Endodermal cell (in vitro differentiated cells): ENCODE data around the gene TPSAB1. TPM values are rescaled to one million over a fixed set of nuclear protein-coding genes. Genes with fewer than 3 reads are reported as not detected.
"Not testable (repeated sequence)": the region's sequence is repeated elsewhere in the genome, so short reads cannot be mapped to it uniquely, and the experiment has no call there.

Experiments
- DNase-seq: peaks from one replicate; pipeline ENCODE4 v3.0.0-alpha.2; 2017
- H3K27ac ChIP-seq: 2 replicates; pipeline ENCODE4 v1.5.1; 2013; ENCODE audit warnings: mild to moderate bottlenecking, low read depth, low read length, moderate library complexity
- H3K27me3 ChIP-seq: 2 replicates; pipeline ENCODE4 v1.6.1; 2013; ENCODE audit warnings: mild to moderate bottlenecking, low read length, moderate library complexity; ENCODE audit not compliant: insufficient read depth, control insufficient read depth, poor library complexity, severe bottlenecking
- H3K36me3 ChIP-seq: 2 replicates; pipeline ENCODE4 v1.7.0; 2013; ENCODE audit warnings: mild to moderate bottlenecking, low read length, moderate library complexity; ENCODE audit not compliant: control insufficient read depth, insufficient read depth
- H3K4me1 ChIP-seq: one replicate; pipeline ENCODE4 v1.7.0; 2013; ENCODE audit warnings: low read length; ENCODE audit not compliant: control insufficient read depth, insufficient read depth
- H3K4me3 ChIP-seq: 2 replicates; pipeline ENCODE4 v1.5.1; 2013; ENCODE audit warnings: mild to moderate bottlenecking, low read length, moderate library complexity
- H3K9ac ChIP-seq: 2 replicates; pipeline ENCODE4 v1.6.1; 2013; ENCODE audit warnings: mild to moderate bottlenecking, low read length, moderate library complexity; ENCODE audit not compliant: poor library complexity, severe bottlenecking; ENCODE audit errors: extremely low read depth
- H3K9me3 ChIP-seq: 2 replicates; pipeline ENCODE4 v1.6.1; 2013; ENCODE audit warnings: mild to moderate bottlenecking, low read length, moderate library complexity; ENCODE audit not compliant: control insufficient read depth
- H3K27ac Mint-ChIP-seq: 2 replicates; pipeline ENCODE4 v1.8.0; 2020; ENCODE audit warnings: mixed read lengths
- H3K27me3 Mint-ChIP-seq: 2 replicates; pipeline ENCODE4 v1.8.0; 2021; ENCODE audit warnings: mild to moderate bottlenecking, mixed read lengths; ENCODE audit not compliant: insufficient read depth
- H3K36me3 Mint-ChIP-seq: 2 replicates; pipeline ENCODE4 v1.8.0; 2020; ENCODE audit warnings: low read depth, mixed read lengths
- H3K4me1 Mint-ChIP-seq: 2 replicates; pipeline ENCODE4 v1.8.0; 2020; ENCODE audit warnings: mixed read lengths
- H3K4me3 Mint-ChIP-seq: 2 replicates; pipeline ENCODE4 v1.8.0; 2020; ENCODE audit warnings: mild to moderate bottlenecking, moderate library complexity, mixed read lengths
- H3K9me3 Mint-ChIP-seq: 2 replicates; pipeline ENCODE4 v1.8.0; 2020; ENCODE audit warnings: mild to moderate bottlenecking, mixed read lengths
- WGBS, 2 experiments: methylation state at CpG; one replicate each; pipeline versions ENCODE4 v1.1.5 to v1.1.7; 2013; ENCODE audit warnings: missing lambda C conversion rate in 2 of 2, mixed read lengths in 1 of 2; ENCODE audit not compliant: insufficient coverage in 1 of 2, insufficient read length in 1 of 2; 5-methylcytosine and 5-hydroxymethylcytosine counted together
- total RNA-seq, 2 donors: library from RNA; stranded (reverse); fragmentation: NEBNext Ultra II Directional in 1 of 2; extraction: Animal tissue kit (Norgen Biotek cat#: 25700) in 1 of 2; gene quantifications; 2 replicates in 1 of 2; 3 replicates in 1 of 2; pipeline ENCODE4 v1.2.1, GENCODE V29; 2021
- TF ChIP-seq, protein P1 (sequence below): fragments of 200-600 bp; sonication (generic); conservative IDR thresholded peaks from 2 replicates; pipeline ENCODE4 v1.5.0; 2021; ENCODE audit warnings: antibody characterized with exemption, mild to moderate bottlenecking

The TPSAB1 gene
- total RNA-seq, 2 donors from 2014 or later: not detected

DNA sequence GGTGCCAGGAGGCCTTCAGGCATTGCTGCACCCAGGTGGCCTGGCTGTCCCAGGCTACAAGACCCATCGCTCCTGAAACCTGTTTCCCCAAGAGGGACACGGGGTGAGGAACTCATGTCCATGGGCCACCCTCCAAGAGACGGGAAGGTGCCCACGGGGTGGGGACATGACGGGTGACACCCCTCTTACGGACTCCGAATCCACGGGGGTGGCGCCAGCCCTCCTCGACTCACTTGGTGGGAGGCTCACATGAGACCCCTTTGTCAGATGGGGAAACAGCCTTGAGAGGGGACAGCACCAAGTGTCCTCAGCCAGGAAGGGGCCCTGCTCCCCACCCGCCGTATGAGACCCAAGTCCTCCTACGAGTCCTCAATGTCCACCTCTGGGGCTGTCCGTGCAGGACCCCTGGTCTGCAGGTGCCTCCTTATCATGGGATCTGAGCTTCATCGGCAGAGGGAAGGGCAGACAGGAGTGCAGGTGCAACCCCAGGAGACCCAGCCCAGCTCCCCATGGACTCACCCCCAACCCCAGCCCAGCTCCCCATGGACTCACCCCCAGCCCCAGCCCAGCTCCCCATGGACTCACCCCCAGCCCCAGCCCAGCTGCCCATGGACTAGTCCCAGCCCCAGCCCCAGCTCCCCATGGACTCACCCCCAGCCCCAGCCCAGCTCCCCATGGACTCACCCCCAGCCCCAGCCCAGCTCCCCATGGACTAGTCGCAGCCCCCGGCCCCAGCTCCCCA is 9.9 kb upstream of the TPSAB1 start:
- not testable (repeated sequence) for H3K27ac Mint-ChIP-seq, H3K36me3 Mint-ChIP-seq, H3K27me3 ChIP-seq, H3K4me1 ChIP-seq, H3K9me3 ChIP-seq, H3K27ac ChIP-seq, H3K9me3 Mint-ChIP-seq, DNase-seq, H3K4me3 ChIP-seq, H3K9ac ChIP-seq, H3K36me3 ChIP-seq, H3K4me3 Mint-ChIP-seq, H3K4me1 Mint-ChIP-seq
- WGBS, 2 experiments: 88 to 90% methylated on average over 8 to 17 of the region's 17 CpGs
- H3K27me3 Mint-ChIP-seq: peaks cover 11% of the 10 kb centered on the region

DNA sequence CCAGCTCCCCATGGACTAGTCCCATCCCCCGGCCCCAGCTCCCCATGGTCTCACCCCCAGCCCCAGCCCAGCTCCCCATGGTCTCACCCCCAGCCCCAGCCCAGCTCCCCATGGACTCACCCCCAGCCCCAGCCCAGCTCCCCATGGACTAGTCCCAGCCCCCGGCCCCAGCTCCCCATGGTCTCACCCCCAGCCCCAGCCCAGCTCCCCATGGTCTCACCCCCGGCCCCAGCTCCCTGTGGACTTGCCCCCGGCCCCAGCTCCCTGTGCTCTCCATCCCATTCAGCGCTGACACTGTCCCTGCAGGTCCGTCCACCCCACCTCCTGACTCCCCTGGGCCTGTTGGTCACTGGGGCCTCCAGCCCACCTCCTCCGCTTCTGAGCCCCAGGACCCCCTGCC is 9.2 kb upstream of the TPSAB1 start:
- H3K36me3 Mint-ChIP-seq: not testable (repeated sequence)
- 96% methylated on average over 4 of the region's 7 CpGs; no CpG with 5 or more reads in 1 of the 2 experiments for WGBS, 2 experiments

DNA sequence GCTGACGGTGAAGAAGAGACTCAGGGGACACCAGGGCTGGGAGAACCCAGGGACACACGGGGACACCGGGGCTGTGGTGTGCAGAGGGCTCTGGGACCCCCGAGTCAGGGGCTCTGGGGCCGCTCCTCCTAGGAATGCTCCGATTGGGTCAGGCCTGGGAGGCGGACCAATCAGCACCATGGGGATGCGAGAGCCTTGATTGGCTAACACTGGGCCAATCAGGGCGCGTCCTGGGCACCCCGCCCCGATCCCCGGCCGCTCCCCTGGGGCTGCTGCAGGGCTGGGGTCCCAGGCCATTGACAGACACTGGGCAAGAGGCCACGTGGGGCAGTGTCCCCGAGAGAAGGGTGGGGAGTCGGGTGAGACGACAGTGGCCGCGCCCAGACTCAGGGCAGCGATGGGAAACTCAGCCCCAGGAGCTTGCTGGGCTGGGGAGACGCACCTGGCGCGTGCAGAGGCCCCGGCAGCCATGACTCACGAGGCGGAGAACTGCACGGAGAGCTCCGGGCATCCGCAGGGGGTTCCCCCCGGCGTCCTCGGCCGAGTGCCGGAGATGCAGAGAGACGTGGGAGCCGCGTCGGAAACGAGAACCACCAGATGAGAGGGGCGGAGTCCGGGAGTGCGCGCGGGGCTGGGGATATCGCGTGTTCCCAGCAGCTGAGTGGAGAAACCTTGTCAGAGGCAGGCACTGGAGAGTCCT is 8.3 kb upstream of the TPSAB1 start:
- H3K27ac Mint-ChIP-seq, H3K4me1 Mint-ChIP-seq, H3K27me3 ChIP-seq, H3K9me3 ChIP-seq, H3K27me3 Mint-ChIP-seq, H3K36me3 Mint-ChIP-seq, H3K9ac ChIP-seq, H3K9me3 Mint-ChIP-seq, H3K27ac ChIP-seq, H3K36me3 ChIP-seq, H3K4me3 Mint-ChIP-seq, H3K4me3 ChIP-seq, DNase-seq, H3K4me1 ChIP-seq: not testable (repeated sequence)
- WGBS, 2 experiments: no CpG with 5 or more reads among the region's 47 CpGs

More for the DNA sequence above, 9.2 kb upstream of the TPSAB1 start:
- H3K27me3 ChIP-seq, H3K9me3 ChIP-seq, H3K27ac Mint-ChIP-seq, H3K4me3 Mint-ChIP-seq, H3K4me3 ChIP-seq, H3K9me3 Mint-ChIP-seq, H3K4me1 Mint-ChIP-seq, H3K36me3 ChIP-seq, H3K9ac ChIP-seq, H3K4me1 ChIP-seq, H3K27ac ChIP-seq, DNase-seq: not testable (repeated sequence)
- peaks cover 11% of the 10 kb centered on the region for H3K27me3 Mint-ChIP-seq

DNA sequence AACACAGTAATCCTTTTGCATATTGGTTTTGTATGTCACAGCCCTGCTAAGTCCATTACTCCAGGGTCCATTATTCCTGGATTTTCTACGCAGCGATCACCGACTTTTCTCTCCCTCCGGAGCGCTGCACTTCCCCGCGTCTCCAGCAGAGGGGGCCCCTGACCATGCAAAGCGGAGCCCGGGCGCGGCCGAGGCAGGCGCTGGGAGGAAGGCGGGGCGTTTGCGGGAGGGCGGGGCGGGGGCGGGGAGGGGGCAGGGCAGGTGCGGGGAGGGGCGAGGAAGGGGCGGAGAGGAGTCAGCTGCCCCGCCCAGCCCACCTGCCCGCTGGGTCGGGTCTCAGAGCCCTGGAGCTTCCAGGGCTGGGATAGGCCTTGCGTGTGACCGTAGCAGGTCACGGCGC is 3.8 kb upstream of the TPSAB1 start:
- H3K4me3 ChIP-seq, H3K4me1 ChIP-seq, H3K9me3 Mint-ChIP-seq, H3K36me3 ChIP-seq, H3K9me3 ChIP-seq, H3K27ac ChIP-seq, DNase-seq, H3K9ac ChIP-seq, H3K27me3 ChIP-seq, H3K36me3 Mint-ChIP-seq, H3K4me1 Mint-ChIP-seq, H3K27me3 Mint-ChIP-seq, H3K27ac Mint-ChIP-seq, H3K4me3 Mint-ChIP-seq: not testable (repeated sequence)
- WGBS, 2 experiments: no CpG with 5 or more reads among the region's 29 CpGs

DNA sequence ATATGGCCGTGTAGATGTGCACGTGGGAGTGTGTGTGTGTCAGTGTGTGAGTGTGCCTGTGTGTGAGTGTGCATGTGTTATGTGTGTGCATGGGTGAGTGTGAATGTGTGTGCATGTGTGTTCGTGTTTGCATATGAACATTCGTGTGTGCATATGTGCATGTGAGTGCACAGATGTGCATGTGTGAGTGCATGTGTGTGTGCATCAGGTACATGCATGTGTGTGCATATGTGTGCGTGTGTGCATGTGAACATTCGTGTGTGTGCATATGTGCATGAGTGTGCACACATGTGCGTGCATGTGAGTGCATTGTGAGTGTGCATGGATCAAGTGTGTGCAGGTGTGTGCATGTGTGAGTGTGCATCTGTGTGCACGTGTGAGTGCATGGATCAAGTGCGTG is 2.5 kb upstream of the TPSAB1 start:
- H3K27ac Mint-ChIP-seq: no peak overlapping the region
- H3K27me3 Mint-ChIP-seq: peaks cover 8% of the 10 kb centered on the region
- H3K4me3 ChIP-seq: no peak overlapping the region
- H3K9me3 ChIP-seq: no peaks in the 10 kb centered on the region
- no peak for DNase-seq
- 88 to 90% methylated on average over 7 to 9 of the region's 9 CpGs for WGBS, 2 experiments
- peaks cover 4% of the 10 kb centered on the region for H3K9me3 Mint-ChIP-seq
- H3K4me1 Mint-ChIP-seq: no peaks in the 10 kb centered on the region
- H3K9ac ChIP-seq: no peak overlapping the region
- no peaks in the 10 kb centered on the region for H3K36me3 ChIP-seq
- TF ChIP-seq, protein P1, sequence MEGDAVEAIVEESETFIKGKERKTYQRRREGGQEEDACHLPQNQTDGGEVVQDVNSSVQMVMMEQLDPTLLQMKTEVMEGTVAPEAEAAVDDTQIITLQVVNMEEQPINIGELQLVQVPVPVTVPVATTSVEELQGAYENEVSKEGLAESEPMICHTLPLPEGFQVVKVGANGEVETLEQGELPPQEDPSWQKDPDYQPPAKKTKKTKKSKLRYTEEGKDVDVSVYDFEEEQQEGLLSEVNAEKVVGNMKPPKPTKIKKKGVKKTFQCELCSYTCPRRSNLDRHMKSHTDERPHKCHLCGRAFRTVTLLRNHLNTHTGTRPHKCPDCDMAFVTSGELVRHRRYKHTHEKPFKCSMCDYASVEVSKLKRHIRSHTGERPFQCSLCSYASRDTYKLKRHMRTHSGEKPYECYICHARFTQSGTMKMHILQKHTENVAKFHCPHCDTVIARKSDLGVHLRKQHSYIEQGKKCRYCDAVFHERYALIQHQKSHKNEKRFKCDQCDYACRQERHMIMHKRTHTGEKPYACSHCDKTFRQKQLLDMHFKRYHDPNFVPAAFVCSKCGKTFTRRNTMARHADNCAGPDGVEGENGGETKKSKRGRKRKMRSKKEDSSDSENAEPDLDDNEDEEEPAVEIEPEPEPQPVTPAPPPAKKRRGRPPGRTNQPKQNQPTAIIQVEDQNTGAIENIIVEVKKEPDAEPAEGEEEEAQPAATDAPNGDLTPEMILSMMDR: no peak
- no peaks in the 10 kb centered on the region for H3K4me1 ChIP-seq
- no peak overlapping the region for H3K27ac ChIP-seq
- H3K27me3 ChIP-seq: peaks cover 5% of the 10 kb centered on the region
- no peak overlapping the region for H3K4me3 Mint-ChIP-seq
- H3K36me3 Mint-ChIP-seq: no peaks in the 10 kb centered on the region

DNA sequence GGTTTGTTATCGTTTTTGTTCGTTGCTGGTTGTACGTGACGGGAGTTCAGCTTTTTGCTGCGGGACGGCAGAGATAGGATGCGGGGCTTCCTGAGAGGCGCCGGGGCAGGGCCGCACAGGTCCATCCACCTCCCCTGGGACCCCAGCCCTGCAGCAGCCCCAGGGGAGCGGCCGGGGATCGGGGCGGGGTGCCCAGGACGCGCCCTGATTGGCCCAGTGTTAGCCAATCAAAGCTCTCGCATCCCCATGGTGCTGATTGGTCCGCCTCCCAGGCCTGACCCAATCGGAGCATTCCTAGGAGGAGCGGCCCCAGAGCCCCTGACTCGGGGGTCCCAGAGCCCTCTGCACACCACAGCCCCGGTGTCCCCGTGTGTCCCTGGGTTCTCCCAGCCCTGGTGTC is 1.6 kb upstream of the TPSAB1 start:
- H3K4me1 Mint-ChIP-seq, H3K36me3 Mint-ChIP-seq, H3K9me3 ChIP-seq, H3K27me3 ChIP-seq, H3K4me3 Mint-ChIP-seq, H3K27ac ChIP-seq, H3K9me3 Mint-ChIP-seq, H3K4me3 ChIP-seq, H3K36me3 ChIP-seq, DNase-seq, H3K4me1 ChIP-seq, H3K9ac ChIP-seq, H3K27ac Mint-ChIP-seq: not testable (repeated sequence)
- WGBS, 2 experiments: 82 to 92% methylated on average over 10 to 13 of the region's 23 CpGs
- peaks cover 11% of the 10 kb centered on the region for H3K27me3 Mint-ChIP-seq
